ENCODE measurements around the gene GPATCH2L.

- TF ChIP-seq POLR2A (IDR thresholded peaks at IDR 0.05) (no peak), CTCF (IDR thresholded peaks at IDR 0.05) (no peak)
Observed at GRCh38 chr14:76194327-76194726, 42.6 kb downstream of the GPATCH2L start.
